HG02943 (cell line): ENCODE data around the gene MISP3.
"Not testable (repeated sequence)": the region's sequence is repeated elsewhere in the genome, so short reads cannot be mapped to it uniquely, and the experiment has no call there.

Source experiments
- ATAC-seq: cut with Tn5 transposase; IDR thresholded peaks from one replicate; pipeline ENCODE4 v1.9.1; 2021; ENCODE audit warnings: mild to moderate bottlenecking, low read depth, moderate library complexity; ENCODE audit not compliant: unreplicated experiment

MISP3 gene

DNA sequence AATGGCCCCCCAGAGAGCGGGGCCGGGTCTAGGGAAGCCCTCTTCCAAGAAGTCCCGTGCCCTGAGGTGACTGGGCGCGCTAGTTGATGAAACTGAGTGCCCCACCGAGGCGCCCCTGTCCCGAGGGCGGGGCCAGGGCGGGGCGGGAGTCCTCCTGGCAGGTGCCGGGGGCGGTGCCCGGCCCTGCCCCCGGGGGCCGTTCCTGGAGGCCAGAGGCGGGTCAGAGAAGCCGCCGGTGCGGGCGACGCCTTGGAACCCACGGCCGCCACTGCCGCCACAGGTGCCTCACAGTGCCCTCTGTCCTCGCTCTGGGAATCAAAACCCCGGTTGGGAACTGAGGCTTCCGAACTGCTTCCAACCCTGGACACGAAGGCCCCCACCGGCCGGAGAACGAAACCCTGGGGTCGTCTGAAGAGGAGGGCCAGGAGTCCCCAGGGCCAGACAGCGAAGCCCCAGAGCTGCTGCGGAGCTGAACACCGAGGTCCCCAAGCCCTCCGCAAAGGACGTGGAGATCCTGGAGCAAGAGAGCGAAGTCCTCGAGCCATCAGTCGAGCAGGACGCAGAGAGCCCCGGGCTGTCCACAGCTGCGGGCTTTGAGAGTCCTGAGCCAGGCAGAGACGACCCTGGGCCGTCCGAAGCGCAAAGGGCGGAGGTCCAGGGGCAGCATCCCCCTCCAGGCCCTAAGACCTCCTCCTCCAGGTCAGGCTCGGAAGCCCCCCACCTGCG, at the start of gene MISP3:
MISP3 (plus strand) TSS at position 252 of the 726 bp plus-strand sequence. CDS start 524 bp downstream, outside the sequence.
- no peak for ATAC-seq

DNA sequence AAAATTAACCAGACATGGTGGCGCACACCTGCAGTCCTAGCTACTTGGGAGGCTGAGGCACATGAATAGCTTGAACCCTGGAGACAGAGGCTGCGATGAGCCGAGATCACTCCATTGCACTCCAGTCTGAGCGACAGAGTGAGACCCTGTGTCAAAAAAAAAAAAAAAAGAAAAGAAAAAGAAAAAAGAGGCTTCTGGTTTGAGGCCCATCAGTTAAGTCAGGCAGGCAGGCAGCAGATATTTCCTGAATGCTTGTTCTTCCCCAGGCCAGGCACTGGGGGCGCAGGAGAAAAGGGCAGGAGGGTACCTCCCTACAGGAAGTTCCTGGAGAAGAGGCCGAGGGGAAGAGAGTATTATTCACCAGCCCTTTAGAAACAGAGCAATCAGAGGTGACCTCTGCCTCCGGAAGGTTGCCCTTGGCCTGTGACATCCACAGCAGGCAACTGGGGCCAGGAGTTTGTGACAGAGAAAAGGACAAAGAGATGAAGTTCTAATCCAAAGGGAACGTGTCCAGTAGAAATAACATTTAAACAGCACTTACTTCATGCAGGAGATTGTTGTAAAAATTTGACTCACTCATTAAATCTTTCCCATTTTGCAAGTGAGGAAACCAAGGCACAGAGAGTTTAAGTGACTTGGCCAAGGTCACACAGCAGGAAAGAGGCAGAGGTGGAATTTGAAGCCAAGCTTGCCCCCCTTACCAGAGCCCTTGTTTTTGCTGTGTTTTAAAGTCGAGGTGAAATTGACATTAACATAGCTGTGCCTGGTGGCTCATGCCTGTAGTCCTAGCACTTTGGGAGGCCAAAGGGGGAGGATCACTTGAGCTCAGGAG, 49.0 kb upstream of the MISP3 start:
- ATAC-seq, result no peak

DNA sequence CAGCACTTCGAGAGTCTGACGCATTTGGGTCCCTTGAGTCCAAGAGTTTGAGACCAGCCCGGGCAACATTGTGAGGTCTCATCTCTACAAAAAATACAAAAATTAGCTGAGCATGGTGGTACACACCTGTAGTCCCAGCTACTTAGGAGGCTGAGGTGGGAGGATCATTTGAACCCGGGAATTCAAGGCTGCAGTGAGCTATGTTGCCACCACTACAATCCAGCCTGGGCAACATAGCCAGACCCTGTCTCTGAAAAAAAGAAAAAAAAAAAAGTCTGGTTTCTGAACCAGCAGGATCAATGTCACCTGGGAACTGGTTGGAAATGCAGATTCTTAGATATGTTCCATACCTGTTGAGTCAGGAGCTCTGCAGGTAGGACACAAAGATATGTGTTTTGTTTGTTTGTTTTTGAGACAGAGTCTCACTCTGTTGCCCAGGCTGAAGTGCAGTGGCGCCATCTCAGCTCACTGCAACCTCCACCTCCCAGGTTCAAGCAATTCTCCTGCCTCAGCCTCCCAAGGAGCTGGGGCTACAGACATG, 45.9 kb upstream of the MISP3 start:
- not testable (repeated sequence) for ATAC-seq

DNA sequence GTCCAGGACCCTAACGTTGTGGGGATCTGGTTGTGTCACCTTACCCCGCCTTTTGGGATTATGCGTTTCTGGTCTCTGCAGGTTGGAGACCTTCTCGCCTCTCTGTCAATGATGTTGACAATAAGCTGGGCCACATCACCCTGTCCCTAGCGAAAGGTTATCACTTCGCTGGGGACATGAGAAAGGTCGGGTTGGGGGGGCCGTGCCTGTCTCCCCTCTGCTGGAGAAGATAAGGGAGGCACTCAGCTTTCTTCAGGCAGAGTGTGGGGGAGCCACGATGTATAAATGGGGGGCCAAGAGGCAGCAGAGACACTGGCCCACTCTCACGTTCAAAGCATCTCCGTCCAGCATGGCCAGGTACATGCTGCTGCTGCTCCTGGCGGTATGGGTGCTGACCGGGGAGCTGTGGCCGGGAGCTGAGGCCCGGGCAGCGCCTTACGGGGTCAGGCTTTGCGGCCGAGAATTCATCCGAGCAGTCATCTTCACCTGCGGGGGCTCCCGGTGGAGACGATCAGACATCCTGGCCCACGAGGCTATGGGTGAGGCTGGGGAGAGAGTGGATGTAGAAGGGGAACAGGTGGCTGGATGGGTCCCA, 44.6 kb upstream of the MISP3 start, which contains the start of gene RLN3:
RLN3 (plus strand) TSS at position 293 of the 595 bp plus-strand sequence; CDS start at position 350, 57 bp downstream.
- no peak for ATAC-seq

GRCh38 chr19:14028901-14029300, 43.7 kb upstream of the MISP3 start:
- ATAC-seq, result no peak

DNA sequence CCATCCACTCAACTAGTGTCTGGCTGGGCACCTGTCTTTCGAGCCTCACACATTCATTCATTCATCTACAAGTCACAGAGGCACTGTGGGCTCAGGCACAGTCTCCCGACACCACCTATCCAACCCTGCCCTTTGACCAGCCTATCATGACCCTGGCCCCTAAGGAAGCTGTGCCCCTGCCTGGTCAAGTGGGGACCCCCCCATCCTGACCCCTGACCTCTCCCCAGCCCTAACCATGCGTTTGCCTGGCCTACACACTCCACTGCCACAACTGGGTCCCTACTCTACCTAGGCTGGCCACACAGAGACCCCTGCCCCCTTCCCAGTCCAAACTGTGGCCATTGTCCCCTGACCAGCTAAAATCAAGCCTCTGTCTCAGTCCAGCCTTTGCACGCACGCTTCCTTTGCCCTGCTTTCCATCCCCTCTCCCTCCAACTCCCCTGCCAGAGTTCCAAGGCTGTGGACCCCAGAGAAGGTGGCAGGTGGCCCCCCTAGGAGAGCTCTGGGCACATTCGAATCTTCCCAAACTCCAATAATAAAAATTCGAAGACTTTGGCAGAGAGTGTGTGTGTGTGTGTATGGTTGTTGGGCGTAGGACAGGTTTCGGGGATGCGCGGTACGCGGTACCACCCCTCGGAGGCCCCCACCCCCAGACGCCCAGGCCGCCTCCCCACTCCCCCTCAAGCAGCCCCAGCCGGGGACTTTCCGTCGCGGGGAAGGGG, 41.4 kb upstream of the MISP3 start:
- no peak for ATAC-seq

DNA sequence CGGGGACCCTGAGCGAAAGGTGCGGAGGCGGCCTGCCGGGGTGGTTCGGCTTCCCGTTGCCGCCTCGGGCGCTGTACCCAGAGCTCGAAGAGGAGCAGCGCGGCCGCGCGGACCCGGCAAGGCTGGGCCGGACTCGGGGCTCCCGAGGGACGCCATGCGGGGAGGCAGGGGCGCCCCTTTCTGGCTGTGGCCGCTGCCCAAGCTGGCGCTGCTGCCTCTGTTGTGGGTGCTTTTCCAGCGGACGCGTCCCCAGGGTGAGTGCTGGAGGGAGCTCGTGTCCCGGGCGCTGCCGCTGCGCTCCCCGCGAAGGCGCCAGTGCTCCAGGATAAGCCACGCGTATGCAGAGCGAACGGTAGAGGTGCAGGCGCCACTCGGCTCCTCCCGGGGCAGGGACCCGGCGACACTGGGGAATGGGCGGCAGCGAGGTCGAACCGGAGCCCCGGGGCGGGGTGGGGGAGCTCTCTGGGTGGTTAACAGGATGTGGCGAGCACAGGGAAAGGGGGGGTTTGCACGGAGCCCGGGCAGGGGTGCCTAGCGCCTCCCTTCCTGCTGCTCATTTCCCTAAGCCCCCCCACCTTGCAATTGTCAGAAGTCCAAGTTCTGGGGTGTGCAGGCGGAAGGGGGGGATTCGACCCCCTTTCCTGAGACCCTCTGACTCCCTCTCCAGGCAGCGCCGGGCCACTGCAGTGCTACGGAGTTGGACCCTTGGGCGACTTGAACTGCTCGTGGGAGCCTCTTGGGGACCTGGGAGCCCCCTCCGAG, 40.7 kb upstream of the MISP3 start, which contains the start of gene IL27RA:
IL27RA (plus strand) TSS at position 44 of the 762 bp plus-strand sequence; CDS start at position 155, 111 bp downstream.
- ATAC-seq, result no peak

GRCh38 chr19:14033946-14034345, 38.6 kb upstream of the MISP3 start:
- no peak for ATAC-seq

- not testable (repeated sequence) for ATAC-seq
These were observed 37.4 kb upstream of the MISP3 start for GRCh38 chr19:14035159-14035558.

GRCh38 chr19:14035706-14036105, 36.9 kb upstream of the MISP3 start:
- no peak for ATAC-seq

- no peak for ATAC-seq
These were observed 33.4 kb upstream of the MISP3 start for GRCh38 chr19:14039181-14039580.

DNA sequence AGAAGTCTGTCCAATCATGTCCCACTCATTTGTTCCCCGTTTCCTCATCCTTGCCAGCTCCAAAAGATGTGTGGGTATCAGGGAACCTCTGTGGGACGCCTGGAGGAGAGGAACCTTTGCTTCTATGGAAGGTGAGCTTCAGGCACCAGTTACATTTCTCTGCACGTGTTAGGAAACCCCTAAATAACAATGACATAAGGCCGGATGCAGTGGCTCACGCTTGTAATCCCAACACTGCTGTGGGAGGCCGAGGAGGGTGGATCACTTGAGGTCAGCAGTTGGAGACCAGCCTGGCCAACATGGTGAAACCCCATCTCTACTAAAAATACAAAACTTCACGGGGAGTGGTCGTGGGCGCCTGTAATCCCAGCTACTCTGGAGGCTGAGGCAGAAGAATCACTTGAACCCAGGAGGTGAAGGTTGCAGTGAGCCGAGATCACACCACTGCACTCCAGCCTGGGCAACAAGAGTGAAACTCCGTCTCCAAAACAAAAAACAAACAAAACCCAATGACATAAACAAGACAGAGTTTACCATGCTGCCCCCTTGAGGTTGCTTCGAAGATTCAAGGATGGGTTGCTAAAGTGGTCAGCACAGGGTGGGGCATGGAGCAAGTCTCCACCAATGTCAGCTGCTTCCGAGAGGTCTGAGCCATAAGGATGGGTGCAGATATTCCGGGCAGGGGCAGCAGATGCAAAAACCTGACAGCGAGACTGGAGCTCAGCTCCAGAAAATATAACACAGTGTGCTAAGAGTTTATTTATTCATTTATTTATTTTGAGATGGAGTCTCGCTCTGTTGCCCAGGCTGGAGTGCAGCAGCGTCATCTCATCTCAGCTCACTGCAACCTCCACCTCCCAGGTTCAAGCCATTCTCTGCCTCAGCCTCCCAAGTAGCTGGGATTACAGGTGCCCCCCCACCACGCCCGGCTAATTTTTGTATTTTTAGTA, 29.7 kb upstream of the MISP3 start:
- not testable (repeated sequence) for ATAC-seq

DNA sequence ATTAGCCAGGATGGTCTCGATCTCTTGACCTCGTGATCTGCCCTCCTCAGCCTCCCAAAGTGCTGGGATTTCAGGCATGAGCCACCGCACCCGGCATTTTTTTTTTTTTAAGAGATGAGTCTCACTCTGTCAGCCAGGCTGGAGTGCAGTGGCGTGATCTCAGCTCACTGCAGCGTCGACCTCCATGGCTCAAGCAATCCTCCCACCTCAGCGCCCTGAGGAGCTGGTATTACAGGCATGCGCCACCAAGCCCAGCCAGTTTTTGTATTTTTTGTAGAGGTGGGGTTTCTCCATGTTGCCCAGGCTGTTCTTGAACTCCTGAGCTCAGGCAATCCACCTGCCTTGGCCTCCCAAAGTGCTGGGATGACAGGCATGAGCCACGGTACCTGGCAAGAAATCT, 24.7 kb upstream of the MISP3 start:
- not testable (repeated sequence) for ATAC-seq

- ATAC-seq, result no peak
These were observed 24.0 kb upstream of the MISP3 start for GRCh38 chr19:14048443-14049153.

- no peak for ATAC-seq
These were observed 22.1 kb upstream of the MISP3 start for GRCh38 chr19:14050512-14050911.

DNA sequence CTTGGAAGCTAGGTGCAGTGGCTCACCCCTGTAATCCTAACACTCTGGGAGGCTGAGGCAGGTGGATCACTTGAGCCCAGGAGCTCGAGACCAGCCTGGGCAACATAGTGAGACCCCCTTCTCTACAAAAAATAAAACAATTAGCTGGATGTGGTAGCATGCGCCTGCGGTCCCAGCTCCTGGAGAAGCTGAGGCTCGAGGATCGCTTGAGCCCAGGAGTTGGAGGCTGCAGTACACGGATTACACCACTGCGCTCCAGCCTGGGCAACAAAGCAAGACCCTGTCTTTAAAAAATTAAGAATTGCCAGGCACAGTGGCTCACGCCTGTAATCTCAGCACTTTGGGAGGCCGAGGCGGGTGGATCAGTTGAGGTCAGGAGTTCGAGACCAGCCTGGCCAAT, 21.6 kb upstream of the MISP3 start:
- not testable (repeated sequence) for ATAC-seq

- no peak for ATAC-seq
These were observed 20.6 kb upstream of the MISP3 start for GRCh38 chr19:14051980-14052379.

GRCh38 chr19:14052470-14052869, 20.1 kb upstream of the MISP3 start:
- ATAC-seq, result no peak
